GDM1 (cell line): ENCODE results near the gene MGAT5B.
"Not testable (repeated sequence)": the region's sequence is repeated elsewhere in the genome, so short reads cannot be mapped to it uniquely, and the experiment has no call there.

Experiments used
- DNase-seq: peaks from one replicate; lab custom pipeline; 2025; lab: John Stamatoyannopoulos, UW

MGAT5B gene

DNA sequence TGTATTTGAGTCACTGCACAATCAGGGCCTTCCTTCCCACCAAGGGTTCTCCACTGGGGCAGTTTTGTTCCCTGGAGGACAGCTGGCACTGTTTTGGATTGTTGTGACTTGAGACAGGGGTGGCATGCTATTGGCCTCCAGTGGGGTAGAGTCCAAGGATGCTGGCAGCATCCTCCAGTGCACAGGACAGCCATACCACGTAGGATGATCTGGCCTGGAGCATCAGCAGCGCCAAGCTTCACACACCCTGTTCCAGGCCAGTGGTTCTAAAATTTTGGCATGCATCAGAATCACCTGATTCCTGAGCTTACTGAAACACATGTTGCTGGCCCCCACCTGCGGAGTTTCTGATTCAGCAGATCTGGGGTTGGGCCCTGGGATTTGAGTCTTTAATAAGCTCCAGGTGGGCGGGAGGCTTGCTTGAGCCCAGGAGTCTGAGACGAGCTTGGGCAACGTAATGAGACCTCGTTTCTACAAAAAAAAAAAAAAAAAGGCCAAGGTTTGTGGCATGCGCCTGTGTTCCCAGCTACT is 83.2 kb downstream of the MGAT5B start:
- no peak for DNase-seq

GRCh38 chr17:76952402-76952801 is 84.2 kb downstream of the MGAT5B start:
- DNase-seq: no peak

- DNase-seq: no peak
These were observed 84.9 kb downstream of the MGAT5B start for GRCh38 chr17:76953066-76953465.

- DNase-seq: no peak
These were observed 85.7 kb downstream of the MGAT5B start for GRCh38 chr17:76953946-76954345.

GRCh38 chr17:76955191-76955590 is 87.0 kb downstream of the MGAT5B start:
- DNase-seq: no peak

DNA sequence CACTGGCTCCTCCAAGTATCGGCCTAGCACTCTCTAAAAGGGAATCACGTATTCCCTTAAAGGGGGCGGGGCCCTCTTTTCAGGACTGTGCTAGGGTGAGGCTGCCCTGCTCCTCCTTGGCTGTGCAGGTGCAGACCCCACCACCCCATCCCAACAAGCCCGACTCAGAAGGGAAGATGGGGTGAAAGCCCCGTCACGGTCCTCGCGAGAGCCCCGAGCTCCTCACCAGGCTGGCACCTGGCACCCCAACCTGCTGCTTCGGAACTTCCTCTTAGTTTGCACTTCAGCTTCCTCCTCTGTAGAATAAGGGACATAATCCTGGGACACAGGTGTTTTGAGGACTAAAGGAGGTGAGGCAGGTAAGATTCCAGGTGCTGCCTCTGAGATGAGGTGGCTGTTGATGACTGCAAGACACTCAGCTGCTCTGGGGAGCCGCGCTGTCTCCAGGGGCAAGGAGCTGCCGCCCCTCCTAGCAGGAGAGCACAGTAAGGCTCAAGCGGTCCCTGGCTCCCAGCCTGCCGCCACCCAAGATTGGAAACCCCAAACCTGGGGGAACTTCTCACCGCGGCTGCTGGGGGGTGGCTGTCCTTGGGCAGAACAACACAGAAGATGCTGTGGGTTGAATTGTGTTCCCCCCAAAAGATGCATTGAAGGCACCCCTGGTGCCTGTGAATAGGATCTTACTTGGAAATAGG is 88.8 kb downstream of the MGAT5B start:
- DNase-seq: no peak

- DNase-seq: no peak
These were observed 89.7 kb downstream of the MGAT5B start for GRCh38 chr17:76957678-76958464.

DNA sequence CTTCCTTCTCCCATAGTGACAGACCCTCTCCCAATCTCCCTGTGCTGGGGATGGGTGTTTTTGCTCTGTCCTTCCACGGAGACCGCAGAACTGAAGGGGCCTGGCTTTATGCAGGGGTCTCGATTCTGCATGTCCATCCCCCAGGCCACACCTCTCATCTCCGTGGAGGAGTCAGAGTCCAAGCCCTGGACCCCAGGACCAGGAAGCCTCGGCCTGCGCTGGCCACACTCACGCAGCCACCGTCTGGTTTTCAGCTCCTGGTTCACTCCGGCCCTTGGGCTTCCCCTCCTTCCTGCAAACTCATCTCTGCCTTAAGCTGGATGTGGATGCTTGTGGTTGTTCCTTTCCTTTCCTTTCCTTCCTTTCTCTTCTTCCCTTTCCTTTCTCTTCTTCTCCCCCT is 90.8 kb downstream of the MGAT5B start:
- no peak for DNase-seq

DNA sequence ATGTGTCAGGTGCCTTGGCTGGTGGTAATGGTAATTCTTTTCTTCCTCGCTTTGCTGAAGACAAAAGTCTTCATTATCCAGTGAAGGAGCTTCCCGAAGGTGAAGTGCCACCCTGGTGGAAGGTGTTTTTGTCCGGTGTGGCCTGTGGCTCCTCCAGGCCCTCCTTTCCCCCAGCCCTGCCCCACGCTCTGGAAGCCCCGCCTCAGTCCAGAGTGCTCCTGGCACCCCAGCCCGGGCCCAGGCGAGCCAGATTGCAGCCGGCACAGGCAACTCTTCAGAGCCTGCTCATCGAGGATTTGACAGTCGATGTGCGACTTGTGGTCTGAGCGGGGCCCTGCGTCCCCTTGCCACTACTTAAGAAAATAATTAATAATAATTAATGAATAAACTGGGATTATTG is 93.7 kb downstream of the MGAT5B start:
- no peak for DNase-seq

GRCh38 chr17:76962858-76963257 is 94.7 kb downstream of the MGAT5B start:
- DNase-seq: no peak

GRCh38 chr17:76966016-76966415 is 97.8 kb downstream of the MGAT5B start:
- DNase-seq: no peak

DNA sequence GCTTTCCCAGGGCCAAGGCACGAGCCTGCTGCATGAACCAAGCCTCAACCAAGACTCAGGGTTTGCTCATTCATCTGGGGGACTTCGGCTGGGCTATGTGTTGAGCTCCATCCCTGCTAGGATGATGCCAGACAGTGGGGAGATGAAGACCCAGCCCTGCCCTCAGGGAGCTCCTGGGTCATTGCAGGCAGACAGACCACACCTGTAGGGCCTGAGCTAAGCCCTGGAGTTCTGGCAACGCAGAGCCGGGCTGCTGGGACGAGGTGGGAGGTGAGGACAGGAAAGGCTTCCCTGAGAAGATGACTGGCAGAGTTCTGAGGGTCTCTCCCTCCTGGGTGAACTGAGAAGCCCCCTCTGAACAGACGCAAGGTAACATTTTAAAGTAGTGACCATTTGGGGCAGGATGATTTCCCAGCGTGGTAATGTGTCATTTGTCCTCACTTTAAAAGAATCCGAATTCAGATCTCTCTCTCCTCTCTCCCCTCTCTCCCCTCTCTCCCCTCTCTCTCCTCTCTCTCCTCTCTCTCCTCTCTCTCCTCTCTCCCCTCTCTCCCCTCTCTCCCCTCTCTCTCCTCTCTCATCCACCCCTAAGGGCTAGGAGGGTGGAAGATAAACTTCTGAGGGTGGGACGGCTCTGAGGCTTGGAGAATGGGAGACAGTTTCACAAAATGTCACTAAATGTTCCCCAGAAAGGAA is 98.4 kb downstream of the MGAT5B start:
- no peak for DNase-seq

- DNase-seq: no peak
These were observed 99.6 kb downstream of the MGAT5B start for GRCh38 chr17:76967762-76968161.

DNA sequence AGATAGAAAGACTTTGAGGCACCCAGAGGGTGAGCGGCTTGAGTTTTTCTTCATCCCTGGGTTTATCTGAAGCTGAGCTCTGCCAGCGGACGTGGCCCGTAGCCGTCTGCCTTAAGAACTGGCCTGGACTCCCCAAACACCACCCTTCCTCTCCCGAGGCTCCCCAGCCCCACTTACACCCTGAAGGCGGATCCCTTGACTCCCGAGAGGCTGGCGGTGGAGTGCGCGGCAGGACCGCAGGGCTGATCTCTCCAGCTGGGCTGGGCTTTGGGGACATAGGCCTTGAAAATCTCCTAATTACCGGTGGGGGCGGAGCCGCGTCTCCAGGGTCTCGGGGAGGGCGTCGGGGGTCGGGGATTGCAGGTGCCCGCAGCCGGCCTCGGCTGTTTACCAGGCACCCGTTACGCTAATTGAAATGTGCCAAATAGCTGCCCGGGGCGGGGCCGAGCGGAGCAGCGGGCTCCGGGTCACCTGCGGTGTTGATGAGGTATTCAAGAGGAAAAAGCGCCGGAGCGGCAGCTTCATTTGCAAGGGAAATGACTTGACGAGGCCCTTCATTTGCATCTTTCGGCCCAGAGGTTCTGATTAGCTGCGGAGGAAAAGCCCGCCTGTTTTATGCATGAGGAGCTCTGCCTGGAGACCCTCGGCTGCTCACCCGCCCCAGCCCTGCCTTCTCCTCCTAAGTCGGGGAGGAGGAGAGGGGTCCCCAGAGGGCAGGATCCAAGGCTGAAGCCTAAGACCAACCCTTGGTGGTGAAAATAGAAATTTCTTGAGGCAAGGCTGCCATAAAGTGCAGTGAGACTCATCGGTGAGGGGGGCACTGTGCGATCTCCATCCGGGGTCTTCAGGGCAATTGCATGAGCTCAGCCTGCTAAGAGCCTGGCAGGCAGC is 100.7 kb downstream of the MGAT5B start:
- DNase-seq: no peak

- DNase-seq: no peak
These were observed 101.5 kb downstream of the MGAT5B start for GRCh38 chr17:76969598-76970172.

DNA sequence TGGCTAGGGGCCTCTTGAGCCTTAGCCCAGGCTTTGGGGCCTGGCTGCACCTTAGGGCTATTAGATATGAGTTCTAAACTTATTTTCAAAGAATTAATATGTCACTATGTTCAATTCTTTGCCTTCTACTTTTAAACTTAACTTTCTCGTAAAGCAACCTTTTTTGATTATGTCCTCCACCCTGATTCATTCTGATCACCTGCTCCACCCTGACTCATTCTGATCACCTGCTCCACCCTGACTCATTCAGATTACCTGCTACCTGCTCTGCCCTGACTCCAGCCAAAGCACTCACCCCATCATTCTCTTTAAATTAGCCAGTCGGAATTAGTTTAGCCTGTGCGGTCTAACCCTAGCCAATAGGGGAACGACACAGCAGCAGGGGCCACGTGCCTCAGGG is 102.0 kb downstream of the MGAT5B start:
- not testable (repeated sequence) for DNase-seq

DNA sequence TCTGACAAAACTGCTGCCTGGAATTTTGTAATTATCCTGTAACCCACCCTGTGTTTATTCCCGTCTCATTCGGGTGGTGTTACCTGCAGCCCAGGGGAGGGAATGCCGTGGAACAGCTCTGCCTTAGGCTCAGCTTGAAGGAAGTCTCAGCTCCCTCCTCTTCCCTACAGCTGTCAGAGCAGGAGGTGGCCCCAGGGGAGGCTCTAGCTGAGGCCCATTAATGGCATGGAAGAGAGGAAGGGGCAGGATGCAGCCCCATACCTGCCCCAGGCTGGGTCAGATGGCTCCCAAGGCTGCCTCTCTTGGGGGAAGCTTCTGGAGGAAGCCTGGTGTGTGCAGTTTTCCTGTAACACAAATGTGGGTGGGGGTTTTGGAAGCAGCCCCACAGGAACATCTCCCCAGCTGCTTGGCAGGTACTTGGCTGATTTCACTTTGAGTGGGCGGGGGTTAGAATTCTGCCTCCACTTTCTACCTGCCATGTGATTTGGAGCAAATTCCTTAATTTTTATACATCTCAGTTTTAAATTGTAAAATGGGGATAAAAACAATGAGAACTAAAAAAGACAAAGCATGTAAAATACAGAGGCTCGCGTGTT is 103.9 kb downstream of the MGAT5B start:
- DNase-seq: no peak

DNA sequence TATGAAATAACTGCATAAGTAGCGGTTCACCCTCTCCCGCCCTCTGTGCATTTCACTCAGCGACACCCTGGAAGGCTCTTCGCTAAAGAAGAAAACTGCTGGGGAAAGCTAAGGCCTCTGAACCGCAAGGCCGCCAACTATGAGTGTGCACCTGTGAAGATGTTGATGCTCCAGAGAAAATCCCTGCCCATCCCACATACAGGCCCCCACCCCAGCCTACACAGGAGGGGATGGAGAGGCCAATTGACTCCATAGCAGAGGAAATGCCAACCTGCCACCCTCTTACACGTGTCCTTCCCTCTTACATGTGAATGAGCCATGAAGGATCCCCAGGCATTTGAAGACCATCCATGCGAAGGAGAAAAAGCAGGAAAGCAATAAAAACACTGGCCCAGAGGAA is 104.8 kb downstream of the MGAT5B start:
- DNase-seq: no peak

- DNase-seq: no peak
These were observed 106.5 kb downstream of the MGAT5B start for GRCh38 chr17:76974721-76975120.

DNA sequence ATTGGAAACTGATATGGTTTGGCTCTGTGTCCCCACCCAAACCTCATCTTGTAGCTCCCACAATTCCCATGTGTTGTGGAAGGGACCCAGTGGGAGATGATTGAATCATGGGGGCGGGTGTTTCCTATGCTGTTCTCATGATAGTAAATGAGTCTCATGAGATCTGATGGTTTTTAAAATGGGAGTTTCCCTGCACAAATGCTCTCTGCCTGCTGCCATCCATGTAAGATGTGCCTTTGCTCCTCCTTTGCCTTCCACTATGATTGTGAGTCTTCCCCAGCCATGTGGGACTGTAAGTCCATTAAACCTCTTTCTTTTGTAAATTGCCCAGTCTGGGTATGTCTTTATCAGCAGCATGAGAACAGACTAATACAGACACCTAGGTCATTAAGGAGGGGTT is 109.8 kb downstream of the MGAT5B start:
- not testable (repeated sequence) for DNase-seq
